GM12801 (cell line): ENCODE data around the gene NEDD4L.

Source experiments
- TF ChIP-seq, protein P1 (sequence below): IDR thresholded peaks from one replicate; pipeline ENCODE4 v1.5.1; 2011; ENCODE audit warnings: control low read depth; ENCODE audit not compliant: insufficient read length; ENCODE audit errors: extremely low read depth

NEDD4L gene

GRCh38 chr18:58319719-58320118 lies 275.7 kb downstream of the NEDD4L start:
- TF ChIP-seq, protein P1, sequence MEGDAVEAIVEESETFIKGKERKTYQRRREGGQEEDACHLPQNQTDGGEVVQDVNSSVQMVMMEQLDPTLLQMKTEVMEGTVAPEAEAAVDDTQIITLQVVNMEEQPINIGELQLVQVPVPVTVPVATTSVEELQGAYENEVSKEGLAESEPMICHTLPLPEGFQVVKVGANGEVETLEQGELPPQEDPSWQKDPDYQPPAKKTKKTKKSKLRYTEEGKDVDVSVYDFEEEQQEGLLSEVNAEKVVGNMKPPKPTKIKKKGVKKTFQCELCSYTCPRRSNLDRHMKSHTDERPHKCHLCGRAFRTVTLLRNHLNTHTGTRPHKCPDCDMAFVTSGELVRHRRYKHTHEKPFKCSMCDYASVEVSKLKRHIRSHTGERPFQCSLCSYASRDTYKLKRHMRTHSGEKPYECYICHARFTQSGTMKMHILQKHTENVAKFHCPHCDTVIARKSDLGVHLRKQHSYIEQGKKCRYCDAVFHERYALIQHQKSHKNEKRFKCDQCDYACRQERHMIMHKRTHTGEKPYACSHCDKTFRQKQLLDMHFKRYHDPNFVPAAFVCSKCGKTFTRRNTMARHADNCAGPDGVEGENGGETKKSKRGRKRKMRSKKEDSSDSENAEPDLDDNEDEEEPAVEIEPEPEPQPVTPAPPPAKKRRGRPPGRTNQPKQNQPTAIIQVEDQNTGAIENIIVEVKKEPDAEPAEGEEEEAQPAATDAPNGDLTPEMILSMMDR: no peak

DNA sequence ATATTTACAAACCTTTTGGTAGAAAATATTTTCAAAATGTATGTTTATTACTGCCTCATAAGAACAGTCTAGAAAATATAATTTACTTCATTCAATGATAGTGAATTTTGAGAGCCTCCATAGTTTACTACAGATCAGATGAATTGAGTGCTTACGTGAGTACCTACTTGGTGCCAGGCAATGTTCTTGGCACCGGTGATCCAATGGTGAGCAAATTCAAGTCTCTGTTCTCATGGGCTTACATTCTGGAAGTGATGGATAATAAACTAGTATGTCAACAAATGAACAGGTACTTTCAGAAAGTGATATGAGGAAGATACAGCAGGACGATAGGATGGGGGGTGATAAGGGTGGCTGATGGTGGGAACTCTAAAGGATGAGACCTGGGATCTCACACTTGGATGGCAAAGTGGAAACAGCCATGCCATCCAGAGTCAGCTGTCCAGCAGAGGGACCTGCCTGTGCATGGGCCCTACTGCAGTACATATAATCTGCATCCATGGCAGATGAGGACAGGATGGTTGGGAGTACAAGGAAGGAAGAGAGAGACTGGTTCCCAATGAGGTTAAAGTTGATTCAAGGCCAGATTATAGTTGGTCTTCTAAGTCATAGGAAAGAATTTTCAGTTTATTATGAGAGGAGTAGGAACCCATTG lies 277.0 kb downstream of the NEDD4L start:
- TF ChIP-seq, protein P1: no peak

DNA sequence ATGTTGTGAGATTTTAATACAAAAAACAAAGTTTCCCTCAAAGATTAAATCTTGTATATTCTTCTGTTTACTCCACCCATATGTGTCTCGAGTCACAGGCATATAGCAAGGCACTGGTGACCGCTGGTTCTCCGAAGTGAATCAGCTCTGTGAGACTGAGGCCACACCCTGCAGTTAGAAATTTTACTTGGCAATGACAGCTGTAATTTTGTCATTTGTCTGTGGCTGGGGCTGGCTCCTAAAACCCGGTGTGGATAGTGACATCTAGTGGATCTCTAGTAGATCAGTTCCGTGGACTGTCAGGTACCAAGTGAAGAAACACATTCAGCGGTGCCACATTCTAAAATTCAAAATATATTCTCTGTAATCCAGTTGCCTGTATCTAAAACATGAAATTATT lies 278.0 kb downstream of the NEDD4L start:
- TF ChIP-seq, protein P1: no peak

- TF ChIP-seq, protein P1: no peak
Measured at GRCh38 chr18:58322464-58322863, 278.4 kb downstream of the NEDD4L start.

GRCh38 chr18:58323866-58324762 lies 280.1 kb downstream of the NEDD4L start:
- TF ChIP-seq, protein P1: no peak

DNA sequence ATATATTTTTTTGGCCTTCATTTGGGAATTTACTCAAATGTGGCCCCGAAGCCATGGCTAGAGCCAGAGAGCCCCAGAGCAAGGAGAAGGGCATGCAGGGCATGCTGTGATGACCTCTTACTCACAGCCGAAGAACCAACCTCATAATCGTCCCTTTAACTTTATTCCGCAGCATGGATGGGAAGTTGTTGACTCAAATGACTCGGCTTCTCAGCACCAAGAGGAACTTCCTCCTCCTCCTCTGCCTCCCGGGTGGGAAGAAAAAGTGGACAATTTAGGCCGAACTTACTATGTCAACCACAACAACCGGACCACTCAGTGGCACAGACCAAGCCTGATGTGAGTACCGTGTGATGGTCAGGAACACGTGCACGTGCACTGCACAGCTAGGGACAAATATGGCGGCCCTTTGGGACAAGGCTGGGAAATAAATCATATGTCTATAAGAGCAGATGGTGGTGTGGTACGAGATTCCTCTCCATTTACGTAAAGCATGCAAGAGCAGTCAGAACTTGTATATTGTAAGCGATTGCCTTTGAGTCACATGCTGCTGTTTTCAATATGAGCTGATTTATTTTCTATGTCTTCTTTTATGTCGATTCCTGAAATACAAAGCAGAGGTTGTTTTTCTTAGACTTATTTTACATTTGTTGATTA lies 280.9 kb downstream of the NEDD4L start:
- TF ChIP-seq, protein P1: no peak

GRCh38 chr18:58325494-58325893 lies 281.5 kb downstream of the NEDD4L start:
- TF ChIP-seq, protein P1: no peak
